SK-N-SH (cell line): ENCODE data around the gene FTO. TPM values are rescaled to one million over a fixed set of nuclear protein-coding genes. Genes with fewer than 3 reads are reported as not detected.

Source experiments
- CTCF ChIA-PET: fragments of 300-600, 350-600 bp; formaldehyde crosslinking; extraction: SDS; loops from one replicate; lab custom pipeline; 2021; lab: Yijun Ruan, JAX
- POLR2A ChIA-PET: fragments of 350-600 bp; sonication (Branson Sonifier 250); formaldehyde crosslinking; extraction: SDS; loops from one replicate; lab custom pipeline; 2020; ENCODE audit warnings: antibody characterized with exemption, inconsistent platforms; lab: Yijun Ruan, JAX
- DNase-seq: peaks from one replicate; pipeline ENCODE4 v3.0.0; 2012
- H2AFZ ChIP-seq: fragments of 200-600 bp; sonication (generic); 2 replicates; pipeline ENCODE4 v1.8.1; 2016; ENCODE audit warnings: antibody characterized with exemption, mild to moderate bottlenecking, low read depth
- H3F3A ChIP-seq: fragments of 200-600 bp; sonication (generic); replicated peaks from 2 replicates; pipeline ENCODE3; 2016; ENCODE audit warnings: antibody characterized with exemption, mild to moderate bottlenecking; ENCODE audit not compliant: insufficient read depth
- H3K27ac ChIP-seq, 2 experiments: fragments of 200-500 bp in 1 of 2; fragments of 200-600 bp in 1 of 2; sonication (Bioruptor generic) in 1 of 2; sonication (generic), shearing (Covaris generic) in 1 of 2; 2 replicates each; pipeline versions ENCODE4 v1.5.1 to v1.6.1; 2014 to 2016; ENCODE audit warnings: low read depth in 2 of 2, inconsistent platforms in 1 of 2, low read length in 1 of 2, mild to moderate bottlenecking in 1 of 2, mixed read lengths in 1 of 2
- H3K27me3 ChIP-seq: fragments of 200-600 bp; sonication (generic), shearing (Covaris generic); 2 replicates; pipeline ENCODE4 v1.6.1; 2016; ENCODE audit warnings: mixed run types; ENCODE audit not compliant: insufficient read depth
- H3K36me3 ChIP-seq, 2 experiments: fragments of 200-500 bp in 1 of 2; fragments of 200-600 bp in 1 of 2; sonication (Bioruptor generic) in 1 of 2; sonication (generic) in 1 of 2; replicated peaks in 1 of 2; 2 replicates each; pipeline versions ENCODE3 to v1.5.1; 2014 to 2016; ENCODE audit warnings: low read length in 1 of 2, mild to moderate bottlenecking in 1 of 2; ENCODE audit not compliant: insufficient read depth in 2 of 2, control insufficient read depth in 1 of 2
- H3K4me1 ChIP-seq, 2 experiments: fragments of 200-500 bp in 1 of 2; fragments of 200-600 bp in 1 of 2; sonication (Bioruptor generic) in 1 of 2; sonication (generic), shearing (Covaris generic) in 1 of 2; 2 replicates each; pipeline versions ENCODE4 v1.5.1 to v1.6.1; 2014 to 2016; ENCODE audit warnings: low read depth in 1 of 2, low read length in 1 of 2, mixed run types in 1 of 2; ENCODE audit not compliant: insufficient read depth in 2 of 2, control insufficient read depth in 1 of 2
- H3K4me2 ChIP-seq: fragments of 200-600 bp; sonication (generic), shearing (Covaris generic); 2 replicates; pipeline ENCODE4 v1.6.1; 2017; ENCODE audit warnings: mixed run types
- H3K4me3 ChIP-seq, 2 experiments: fragments of 200-500 bp in 1 of 2; fragments of 200-600 bp in 1 of 2; sonication (Bioruptor generic) in 1 of 2; sonication (generic), shearing (Covaris generic) in 1 of 2; 2 replicates each; pipeline versions ENCODE4 v1.5.1 to v1.8.1; 2014 to 2016; ENCODE audit warnings: low read depth in 2 of 2, inconsistent platforms in 1 of 2, low read length in 1 of 2, mild to moderate bottlenecking in 1 of 2, mixed read lengths in 1 of 2, moderate library complexity in 1 of 2
- H3K79me2 ChIP-seq: fragments of 200-600 bp; sonication (generic); 2 replicates; pipeline ENCODE4 v1.8.1; 2017; ENCODE audit warnings: mild to moderate bottlenecking; ENCODE audit not compliant: insufficient read depth
- H3K9ac ChIP-seq: fragments of 200-600 bp; sonication (generic); 2 replicates; pipeline ENCODE4 v1.6.1; 2017; ENCODE audit warnings: mixed run types
- H3K9me2 ChIP-seq: fragments of 200-600 bp; sonication (generic); 2 replicates; pipeline ENCODE4 v1.6.1; 2017; ENCODE audit warnings: mixed run types
- H3K9me3 ChIP-seq: fragments of 200-600 bp; sonication (generic); 2 replicates; pipeline ENCODE4 v1.6.1; 2017; ENCODE audit warnings: mixed run types, mild to moderate bottlenecking, moderate library complexity
- H4K20me1 ChIP-seq: fragments of 200-600 bp; sonication (generic); 2 replicates; pipeline ENCODE4 v1.6.1; 2017; ENCODE audit warnings: mild to moderate bottlenecking, mixed run types; ENCODE audit not compliant: insufficient read depth
- CTCF ChIP-seq: fragments of 200-600 bp; sonication (generic); IDR thresholded peaks from 2 replicates; pipeline ENCODE4 v1.6.1; 2017; ENCODE audit warnings: antibody characterized with exemption, mild to moderate bottlenecking, moderate library complexity
- EP300 ChIP-seq, 2 experiments: IDR thresholded peaks; 2 replicates each; pipeline versions ENCODE4 v1.4.0 to v1.6.1; 2012; ENCODE audit warnings: borderline replicate concordance in 1 of 2, low read depth in 1 of 2, low read length in 1 of 2
- EZH2phosphoT487 ChIP-seq: fragments of 200-600 bp; sonication (generic); IDR thresholded peaks from 2 replicates; pipeline ENCODE4 v1.6.1; 2017; ENCODE audit warnings: low read depth, mixed run types, mild to moderate bottlenecking, antibody characterized with exemption, moderate library complexity, borderline replicate concordance
- FOSL2 ChIP-seq: IDR thresholded peaks from 2 replicates; pipeline ENCODE4 v1.4.0; 2012; ENCODE audit warnings: low read depth, mild to moderate bottlenecking, moderate library complexity, borderline replicate concordance
- FOXM1 ChIP-seq: IDR thresholded peaks from 2 replicates; pipeline ENCODE4 v1.4.0; 2012; ENCODE audit warnings: low read depth, mild to moderate bottlenecking
- GABPA ChIP-seq: IDR thresholded peaks from 2 replicates; pipeline ENCODE4 v1.4.0; 2012; ENCODE audit warnings: low read depth, mild to moderate bottlenecking
- IRF3 ChIP-seq: fragments of 150-350 bp; IDR thresholded peaks from 2 replicates; pipeline ENCODE4 v1.6.1; 2016; ENCODE audit warnings: mild to moderate bottlenecking, low read depth, low read length
- JUND ChIP-seq: IDR thresholded peaks from 2 replicates; pipeline ENCODE4 v1.4.0; 2012
- MXI1 ChIP-seq: IDR thresholded peaks from 2 replicates; pipeline ENCODE4 v1.6.1; 2012; ENCODE audit warnings: mild to moderate bottlenecking, low read depth, low read length, improper control_type of control experiment
- RAD21 ChIP-seq: IDR thresholded peaks from 2 replicates; pipeline ENCODE4 v1.6.1; 2012; ENCODE audit warnings: mild to moderate bottlenecking, low read length
- RCOR1 ChIP-seq: fragments of 150-350 bp; IDR thresholded peaks from 2 replicates; pipeline ENCODE4 v1.6.1; 2017; ENCODE audit warnings: antibody characterized with exemption, low read length
- REST ChIP-seq: IDR thresholded peaks from 2 replicates; pipeline ENCODE4 v1.6.1; 2012; ENCODE audit warnings: mild to moderate bottlenecking, low read depth, low read length, moderate library complexity
- TAF1 ChIP-seq: IDR thresholded peaks from 2 replicates; pipeline ENCODE4 v1.6.1; 2012; ENCODE audit warnings: low read depth, mild to moderate bottlenecking, low read length, moderate library complexity, borderline replicate concordance
- TCF12 ChIP-seq: IDR thresholded peaks from 2 replicates; pipeline ENCODE4 v1.4.0; 2012
- TEAD4 ChIP-seq: IDR thresholded peaks from 2 replicates; pipeline ENCODE4 v1.4.0; 2012; ENCODE audit warnings: mild to moderate bottlenecking, borderline replicate concordance; ENCODE audit not compliant: insufficient read depth
- WGBS: methylation state at CpG from one replicate; pipeline ENCODE4 v1.1.6; 2017; ENCODE audit warnings: low lambda C conversion rate; 5-methylcytosine and 5-hydroxymethylcytosine counted together
- polyA plus RNA-seq, 3 experiments: library from polyadenylated mRNA; depleted of rRNA; stranded (reverse); fragments of >200 nt; gene quantifications; 2 replicates each; pipeline ENCODE4 v1.2.3, GENCODE V29; 2012
- TF ChIP-seq, protein P1 (sequence below): IDR thresholded peaks from 2 replicates; pipeline ENCODE4 v1.4.0; 2012; ENCODE audit warnings: low read depth, borderline replicate concordance
- TF ChIP-seq, protein P2 (sequence below): IDR thresholded peaks from 2 replicates; pipeline ENCODE4; 2012

The FTO gene
- polyA plus RNA-seq, 1 of the 3 experiments (the other 2 are of a cell fraction): 41.2 TPM

DNA sequence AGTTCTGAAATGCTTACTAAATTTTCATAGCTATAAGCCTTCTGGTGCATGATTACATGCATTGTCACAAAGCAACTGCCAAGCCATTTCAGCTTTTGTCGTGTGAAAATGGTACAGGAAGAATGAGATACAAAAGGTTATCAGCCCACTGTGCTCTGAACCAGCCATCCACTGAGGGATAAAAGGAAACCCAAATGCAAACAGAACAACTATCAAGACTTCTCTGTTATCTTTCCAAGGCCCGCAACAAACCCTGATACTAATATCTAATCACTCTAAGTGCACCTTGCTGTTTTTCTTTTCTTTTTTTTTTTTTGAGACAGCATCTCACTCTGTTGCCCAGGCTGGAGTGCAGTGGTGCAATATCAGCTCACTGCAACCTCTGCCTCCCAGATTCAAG lies 109.0 kb downstream of the FTO start:
- Histone ChIP-seq H3K4me3 (no peak overlapping the region), H3K9me2 (no peaks in the 10 kb centered on the region), H3K27ac (no peak overlapping the region), H3K79me2 (no peaks in the 10 kb centered on the region; the same call in 1 of the 2 replicates), H4K20me1 (no peaks in the 10 kb centered on the region; the same call in 1 of the 2 replicates), H3K27me3 (no peaks in the 10 kb centered on the region), H3K9ac (no peak overlapping the region), H3K4me1 (peaks cover 9 to 31% of the 10 kb centered on the region in 2 experiments; a peak in 3 of 4 replicates), H3K9me3 (no peaks in the 10 kb centered on the region), H2AFZ (no peak overlapping the region), H3F3A (peaks cover 17% of the 10 kb centered on the region), H3K4me2 (no peak overlapping the region), H3K36me3 (peaks cover 0 to 4% of the 10 kb centered on the region in 2 experiments)
- TF ChIP-seq MXI1 (no peak), TAF1 (no peak), TCF12 (no peak), EZH2phosphoT487 (no peak), RAD21 (no peak), CTCF (no peak), RCOR1 (no peak), JUND (no peak), FOSL2 (no peak), TEAD4 (no peak), GABPA (no peak), IRF3 (no peak), FOXM1 (no peak), EP300 (IDR thresholded peaks at IDR 0.05; ENCODE audit: borderline replicate concordance in 1 of 2, low read depth in 1 of 2, low read length in 1 of 2) (no peak), REST (no peak)
- TF ChIP-seq, protein P1, sequence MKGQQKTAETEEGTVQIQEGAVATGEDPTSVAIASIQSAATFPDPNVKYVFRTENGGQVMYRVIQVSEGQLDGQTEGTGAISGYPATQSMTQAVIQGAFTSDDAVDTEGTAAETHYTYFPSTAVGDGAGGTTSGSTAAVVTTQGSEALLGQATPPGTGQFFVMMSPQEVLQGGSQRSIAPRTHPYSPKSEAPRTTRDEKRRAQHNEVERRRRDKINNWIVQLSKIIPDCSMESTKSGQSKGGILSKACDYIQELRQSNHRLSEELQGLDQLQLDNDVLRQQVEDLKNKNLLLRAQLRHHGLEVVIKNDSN: no peak
- TF ChIP-seq, protein P2, sequence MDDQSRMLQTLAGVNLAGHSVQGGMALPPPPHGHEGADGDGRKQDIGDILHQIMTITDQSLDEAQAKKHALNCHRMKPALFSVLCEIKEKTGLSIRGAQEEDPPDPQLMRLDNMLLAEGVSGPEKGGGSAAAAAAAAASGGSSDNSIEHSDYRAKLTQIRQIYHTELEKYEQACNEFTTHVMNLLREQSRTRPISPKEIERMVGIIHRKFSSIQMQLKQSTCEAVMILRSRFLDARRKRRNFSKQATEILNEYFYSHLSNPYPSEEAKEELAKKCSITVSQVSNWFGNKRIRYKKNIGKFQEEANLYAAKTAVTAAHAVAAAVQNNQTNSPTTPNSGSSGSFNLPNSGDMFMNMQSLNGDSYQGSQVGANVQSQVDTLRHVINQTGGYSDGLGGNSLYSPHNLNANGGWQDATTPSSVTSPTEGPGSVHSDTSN: no peak
- no peak for DNase-seq
- WGBS: 90% methylated on average over 2 of the region's 2 CpGs
- ChIA-PET POLR2A (no interaction called here), CTCF (no interaction called here)
